ENCODE measurements around the gene COX8A. TPM values are rescaled to one million over a fixed set of nuclear protein-coding genes. Genes with fewer than 3 reads are reported as not detected.

The COX8A gene
- total RNA-seq, 1 donor from 2014 or later: 288 TPM

GRCh38 chr11:64001484-64002420 is 27.3 kb downstream of the COX8A start:
- DNase-seq (ENCODE audit: extremely low read depth, low read depth, low spot score): no peak

GRCh38 chr11:64003807-64004589 is 29.6 kb downstream of the COX8A start:
- DNase-seq (ENCODE audit: extremely low read depth, low read depth, low spot score): no peak

GRCh38 chr11:64004590-64004984 is 30.2 kb downstream of the COX8A start:
- DNase-seq (ENCODE audit: extremely low read depth, low read depth, low spot score): no peak

- DNase-seq (ENCODE audit: extremely low read depth, low read depth, low spot score): no peak
These were observed 31.3 kb downstream of the COX8A start for GRCh38 chr11:64005691-64006090.

- DNase-seq (ENCODE audit: extremely low read depth, low read depth, low spot score): no peak
These were observed 32.0 kb downstream of the COX8A start for GRCh38 chr11:64006398-64006797.

GRCh38 chr11:64007160-64007628 is 32.8 kb downstream of the COX8A start:
- DNase-seq (ENCODE audit: extremely low read depth, low read depth, low spot score): no peak

- no peak for DNase-seq (ENCODE audit: extremely low read depth, low read depth, low spot score)
These were observed 33.3 kb downstream of the COX8A start for GRCh38 chr11:64007629-64008282.

GRCh38 chr11:64008283-64008913 is 34.0 kb downstream of the COX8A start:
- DNase-seq (ENCODE audit: extremely low read depth, low read depth, low spot score): no peak

- no peak for DNase-seq (ENCODE audit: extremely low read depth, low read depth, low spot score)
These were observed 34.7 kb downstream of the COX8A start for GRCh38 chr11:64008914-64009633.

- DNase-seq (ENCODE audit: extremely low read depth, low read depth, low spot score): no peak
These were observed 35.3 kb downstream of the COX8A start for GRCh38 chr11:64009710-64010109.

GRCh38 chr11:64010783-64011182 is 36.4 kb downstream of the COX8A start:
- DNase-seq (ENCODE audit: extremely low read depth, low read depth, low spot score): no peak

GRCh38 chr11:64011371-64011770 is 37.0 kb downstream of the COX8A start:
- no peak for DNase-seq (ENCODE audit: extremely low read depth, low read depth, low spot score)

GRCh38 chr11:64013141-64013896 is 38.9 kb downstream of the COX8A start:
- DNase-seq (ENCODE audit: extremely low read depth, low read depth, low spot score): no peak

GRCh38 chr11:64014356-64014755 is 39.9 kb downstream of the COX8A start:
- DNase-seq (ENCODE audit: extremely low read depth, low read depth, low spot score): no peak

- no peak for DNase-seq (ENCODE audit: extremely low read depth, low read depth, low spot score)
These were observed 41.1 kb downstream of the COX8A start for GRCh38 chr11:64015510-64015909.

- DNase-seq (ENCODE audit: extremely low read depth, low read depth, low spot score): no peak
These were observed 41.8 kb downstream of the COX8A start for GRCh38 chr11:64015935-64016845.

- no peak for DNase-seq (ENCODE audit: extremely low read depth, low read depth, low spot score)
These were observed 43.5 kb downstream of the COX8A start for GRCh38 chr11:64017945-64018224.

GRCh38 chr11:64018310-64018709 is 43.9 kb downstream of the COX8A start:
- DNase-seq (ENCODE audit: extremely low read depth, low read depth, low spot score): no peak

Measured in glomerular endothelial cell (primary cell).